Neuron (in vitro differentiated cells): ENCODE results near the gene CCDC32.

Experiments
- H2AFZ ChIP-seq: one replicate; pipeline ENCODE4 v1.6.1; 2013; ENCODE audit warnings: low read depth, mild to moderate bottlenecking, inconsistent platforms, low read length, moderate library complexity
- H3K27me3 ChIP-seq: one replicate; pipeline ENCODE4 v1.6.1; 2013; ENCODE audit warnings: low read length; ENCODE audit not compliant: insufficient read depth
- H3K36me3 ChIP-seq: one replicate; pipeline ENCODE4 v1.6.1; 2013; ENCODE audit warnings: low read length; ENCODE audit not compliant: insufficient read depth
- H3K4me1 ChIP-seq: one replicate; pipeline ENCODE4 v1.6.1; 2013; ENCODE audit warnings: low read length; ENCODE audit not compliant: insufficient read depth
- H3K4me3 ChIP-seq: 2 replicates; pipeline ENCODE4 v1.5.1; 2013; ENCODE audit warnings: mild to moderate bottlenecking, low read length, moderate library complexity
- H3K9me3 ChIP-seq: one replicate; pipeline ENCODE4 v1.6.1; 2013; ENCODE audit warnings: low read length

CCDC32 gene, protein sequence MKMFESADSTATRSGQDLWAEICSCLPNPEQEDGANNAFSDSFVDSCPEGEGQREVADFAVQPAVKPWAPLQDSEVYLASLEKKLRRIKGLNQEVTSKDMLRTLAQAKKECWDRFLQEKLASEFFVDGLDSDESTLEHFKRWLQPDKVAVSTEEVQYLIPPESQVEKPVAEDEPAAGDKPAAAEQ

DNA sequence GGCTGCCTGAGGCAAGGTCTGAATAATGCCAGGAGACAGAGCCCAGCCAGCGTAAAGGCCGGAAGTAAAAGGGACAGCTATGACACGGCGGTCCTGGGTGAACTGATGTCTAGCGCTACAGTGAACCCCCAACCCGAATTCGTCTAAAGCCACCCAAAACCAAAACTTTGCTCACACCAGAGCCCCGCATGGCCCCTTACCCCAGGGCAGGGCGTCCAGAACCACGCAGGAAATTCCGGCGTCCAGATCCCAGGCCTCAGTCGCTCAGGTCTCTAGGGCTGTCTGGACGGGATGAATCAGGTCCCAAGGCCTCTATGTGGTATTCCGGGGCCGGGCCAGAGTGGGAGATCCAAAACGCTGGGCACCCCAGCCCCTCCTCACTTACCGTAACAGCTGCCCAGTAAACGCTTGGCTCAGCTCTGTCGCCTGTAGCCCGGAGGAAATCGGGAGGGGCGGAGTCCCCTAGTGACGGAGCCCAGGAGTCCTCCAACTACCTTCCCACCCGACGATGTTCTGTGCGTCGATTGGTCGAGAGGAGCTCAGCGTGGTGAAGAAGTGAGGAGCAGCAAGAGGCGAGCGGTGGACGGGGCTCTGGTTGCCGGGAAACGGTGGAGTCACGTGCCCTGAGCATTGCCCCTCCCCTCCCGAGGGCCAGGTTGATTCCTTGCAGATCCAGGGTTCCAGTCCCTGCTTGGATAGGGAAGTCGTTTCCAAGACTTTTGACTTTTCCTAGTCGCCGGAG lies at the start of gene CCDC32:
Gene CCDC32, minus strand, starts transcription at position 452 of the 742 bp plus-strand sequence. CDS start 2,027 bp downstream, outside the sequence.
- Histone ChIP-seq H3K4me1 (peaks cover 16% of the 10 kb centered on the region), H3K9me3 (no peaks in the 10 kb centered on the region), H2AFZ (peak within 1 kb of the TSS; percentile 87), H3K27me3 (no peaks in the 10 kb centered on the region), H3K36me3 (peaks cover 4% of the 10 kb centered on the region), H3K4me3 (peak within 1 kb of the TSS; percentile 86)

DNA sequence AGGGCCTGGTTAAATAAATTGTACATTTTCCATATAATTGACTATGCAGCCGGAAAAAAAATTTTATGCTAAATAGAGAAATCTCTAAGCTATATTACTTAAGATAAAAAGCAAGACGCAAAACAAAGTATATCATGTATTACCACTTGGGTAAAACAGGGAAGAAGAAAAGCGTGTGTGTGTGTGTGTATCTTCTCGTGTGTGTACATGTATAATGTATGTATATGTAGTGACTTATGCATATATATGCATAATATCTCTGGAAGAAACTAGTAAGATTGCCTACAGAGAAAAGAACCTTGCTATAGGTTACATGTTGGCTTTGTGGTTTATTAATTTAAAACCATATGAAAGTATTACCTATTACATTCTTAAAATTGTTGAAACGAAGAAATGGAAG lies 48.2 kb upstream of the CCDC32 start:
- Histone ChIP-seq H3K27me3 (no peaks in the 10 kb centered on the region), H2AFZ (no peak overlapping the region), H3K4me1 (no peaks in the 10 kb centered on the region), H3K9me3 (no peaks in the 10 kb centered on the region), H3K4me3 (no peak overlapping the region), H3K36me3 (peaks cover 14% of the 10 kb centered on the region)

DNA sequence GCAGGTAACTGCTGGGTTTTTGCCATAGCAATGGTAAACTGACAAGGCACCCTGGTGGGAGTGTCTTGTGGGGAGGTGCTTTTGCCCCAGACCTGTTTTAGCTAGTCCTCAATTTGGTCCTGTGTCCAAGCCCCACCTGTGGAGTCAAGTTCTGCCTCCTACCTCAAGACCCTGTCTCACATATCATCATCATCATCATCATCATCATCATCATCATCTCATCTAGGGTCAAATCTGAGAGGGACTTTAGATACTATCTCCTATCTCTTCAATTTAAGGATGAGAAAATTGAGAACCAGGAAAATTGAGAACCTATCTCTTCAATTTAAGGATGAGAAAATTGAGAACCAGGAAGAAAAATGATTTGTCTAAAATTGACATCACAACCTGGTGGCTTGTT lies 39.1 kb upstream of the CCDC32 start:
- Histone ChIP-seq H3K9me3 (peaks cover 2% of the 10 kb centered on the region), H3K36me3 (peaks cover 14% of the 10 kb centered on the region), H3K4me1 (no peaks in the 10 kb centered on the region), H3K4me3 (no peak overlapping the region), H3K27me3 (no peaks in the 10 kb centered on the region), H2AFZ (no peak overlapping the region)

DNA sequence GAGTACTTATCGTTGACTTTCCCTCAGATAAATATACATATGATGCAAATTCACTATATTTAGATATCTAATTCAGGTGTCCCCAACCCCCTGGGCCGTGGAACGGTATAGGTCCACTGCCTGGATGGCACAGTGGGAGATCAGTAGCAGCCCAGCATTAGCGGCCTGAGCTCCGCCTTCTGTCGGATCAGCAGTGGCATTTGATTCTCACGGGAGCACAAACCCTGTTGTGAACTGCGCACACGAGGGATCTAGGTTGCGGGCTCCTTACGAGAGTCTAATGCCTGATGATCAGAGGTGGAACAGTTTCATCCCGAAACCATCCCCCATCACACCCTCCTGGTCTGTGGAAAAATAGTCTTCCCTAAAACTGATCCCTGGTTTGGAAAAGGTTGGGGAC lies 36.1 kb upstream of the CCDC32 start:
- no peak overlapping the region for H3K4me3 ChIP-seq
- peaks cover 2% of the 10 kb centered on the region for H3K9me3 ChIP-seq
- no peaks in the 10 kb centered on the region for H3K36me3 ChIP-seq
- H3K4me1 ChIP-seq = no peaks in the 10 kb centered on the region
- H3K27me3 ChIP-seq = no peaks in the 10 kb centered on the region
- H2AFZ ChIP-seq = no peak overlapping the region

DNA sequence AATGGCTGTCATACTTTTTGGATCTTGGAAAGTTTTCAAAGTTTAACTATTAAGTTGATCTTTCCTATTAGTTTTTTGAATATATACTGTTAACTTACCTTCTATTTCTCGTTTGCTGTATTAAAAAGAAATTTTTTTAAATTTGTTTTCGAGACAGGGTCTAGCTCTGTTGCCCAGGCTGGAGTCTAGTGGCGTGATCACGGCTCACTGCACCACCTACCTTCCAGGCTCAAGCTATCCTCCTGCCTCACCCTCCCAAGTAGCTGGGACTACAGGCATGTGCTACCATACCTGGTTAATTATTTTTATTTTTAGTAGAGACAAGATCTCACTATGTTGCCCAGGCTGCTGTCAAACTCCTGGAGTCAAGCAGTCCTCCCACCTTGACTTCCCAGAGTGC lies 33.8 kb upstream of the CCDC32 start:
- Histone ChIP-seq H3K9me3 (peaks cover 2% of the 10 kb centered on the region), H2AFZ (no peak overlapping the region), H3K4me1 (no peaks in the 10 kb centered on the region), H3K4me3 (no peak overlapping the region), H3K36me3 (no peaks in the 10 kb centered on the region), H3K27me3 (no peaks in the 10 kb centered on the region)

DNA sequence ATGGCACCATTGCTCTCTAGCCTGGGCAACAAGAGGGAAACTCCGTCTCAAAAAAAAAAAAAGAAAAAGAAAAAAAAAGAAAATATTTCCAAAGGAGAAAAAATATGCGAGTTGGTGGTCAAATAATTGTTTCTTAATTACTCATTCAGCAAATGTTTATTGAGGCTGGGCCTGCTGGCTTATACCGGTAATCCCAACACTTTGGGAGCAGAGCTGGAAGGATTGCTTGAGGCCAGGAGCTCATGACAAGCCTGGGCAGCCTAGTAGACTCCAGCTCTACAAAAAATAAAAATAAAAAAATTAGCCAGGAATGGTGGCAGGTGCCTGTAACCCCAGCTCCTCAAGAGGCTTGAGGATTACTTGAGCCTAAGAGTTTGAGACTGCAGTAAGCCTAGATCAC lies 33.3 kb upstream of the CCDC32 start:
- H2AFZ ChIP-seq = no peak overlapping the region
- H3K9me3 ChIP-seq = peaks cover 2% of the 10 kb centered on the region
- H3K4me1 ChIP-seq = no peaks in the 10 kb centered on the region
- no peak overlapping the region for H3K4me3 ChIP-seq
- no peaks in the 10 kb centered on the region for H3K27me3 ChIP-seq
- H3K36me3 ChIP-seq = no peaks in the 10 kb centered on the region

DNA sequence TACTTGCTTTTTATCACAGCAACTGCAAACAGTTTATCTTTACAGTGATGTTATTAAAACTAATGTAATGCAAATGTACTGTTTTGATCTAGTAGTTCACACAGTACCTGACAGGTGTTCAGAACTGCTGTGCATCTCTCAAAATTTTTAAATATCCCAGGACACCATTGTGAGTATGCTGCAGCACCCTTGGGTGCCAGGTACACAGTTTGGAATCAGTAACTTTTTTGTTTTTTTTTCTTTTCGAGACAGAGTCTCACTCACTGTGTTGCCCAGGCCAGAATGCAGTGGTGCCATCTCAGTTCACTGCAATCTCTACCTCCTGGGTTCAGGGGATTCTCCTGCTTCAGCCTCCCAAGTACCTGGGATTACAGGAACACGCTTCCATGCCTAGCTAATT lies 32.2 kb upstream of the CCDC32 start:
- Histone ChIP-seq H3K36me3 (no peaks in the 10 kb centered on the region), H2AFZ (no peak overlapping the region), H3K27me3 (no peaks in the 10 kb centered on the region), H3K4me1 (no peaks in the 10 kb centered on the region), H3K9me3 (peaks cover 2% of the 10 kb centered on the region), H3K4me3 (no peak overlapping the region)

DNA sequence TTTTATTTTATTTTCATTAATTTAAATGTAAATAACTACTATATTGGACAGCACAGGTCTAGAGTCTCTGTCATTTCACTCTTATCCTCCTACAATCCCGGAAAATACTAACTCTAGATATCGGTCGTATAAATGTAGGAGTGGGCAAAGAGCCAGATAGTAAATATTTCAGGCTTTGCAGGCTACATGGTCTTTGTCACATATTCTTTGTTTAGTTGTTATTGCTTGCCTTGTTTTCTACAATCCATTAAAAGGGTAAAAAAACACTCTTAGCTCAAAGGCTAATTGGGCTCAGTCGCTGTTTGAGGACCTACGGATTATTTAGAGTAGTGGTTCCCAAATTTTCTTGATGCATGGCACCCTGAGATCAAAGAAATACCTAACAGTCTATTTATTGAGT lies 30.9 kb upstream of the CCDC32 start:
- no peaks in the 10 kb centered on the region for H3K4me1 ChIP-seq
- H3K27me3 ChIP-seq = no peaks in the 10 kb centered on the region
- H3K36me3 ChIP-seq = no peaks in the 10 kb centered on the region
- H3K9me3 ChIP-seq = no peaks in the 10 kb centered on the region
- peak overlapping the region; percentile 80 for H3K4me3 ChIP-seq
- H2AFZ ChIP-seq = no peak overlapping the region

DNA sequence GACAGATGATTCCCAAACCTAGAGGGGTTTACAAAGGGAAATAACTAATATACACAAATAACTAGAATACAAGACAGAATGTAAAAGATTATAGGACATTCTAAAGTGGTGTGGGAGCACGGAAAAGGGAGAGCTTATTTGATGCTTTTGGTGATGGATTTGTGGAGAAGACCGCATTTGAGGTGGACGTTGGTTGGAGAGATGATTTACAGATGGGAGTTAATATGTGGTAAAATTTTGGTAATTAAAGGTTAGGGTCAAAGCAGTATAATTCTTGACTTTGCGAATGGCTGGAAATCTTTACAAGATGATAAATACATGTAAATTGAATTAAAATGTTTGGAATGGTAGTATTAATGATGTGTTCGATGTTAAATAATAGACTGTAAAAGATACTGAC lies 30.4 kb upstream of the CCDC32 start:
- H3K27me3 ChIP-seq = no peaks in the 10 kb centered on the region
- H3K4me3 ChIP-seq = peak overlapping the region; percentile 80
- peak overlapping the region; percentile 82 for H2AFZ ChIP-seq

DNA sequence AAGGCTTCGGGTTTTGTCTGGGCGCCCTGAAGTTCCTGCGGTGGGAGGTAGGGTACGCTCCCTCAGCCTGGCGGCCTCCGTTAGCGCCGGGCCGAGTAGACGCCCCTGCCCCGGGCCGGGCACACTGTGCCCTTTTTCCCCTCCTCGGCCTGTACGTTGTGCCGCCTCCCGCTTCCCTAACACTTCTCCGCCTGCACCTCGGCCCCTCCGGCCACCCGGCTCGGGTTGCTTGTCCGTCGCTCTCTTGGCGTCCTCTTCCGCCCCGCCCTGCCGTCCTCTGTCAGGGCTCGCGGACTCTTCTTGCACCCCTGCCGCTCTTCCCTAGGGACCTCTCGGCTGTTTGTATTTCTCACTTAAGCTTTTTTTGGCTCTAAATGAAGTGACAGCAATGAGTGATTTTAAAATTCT lies 29.6 kb upstream of the CCDC32 start:
- Histone ChIP-seq H2AFZ (peak overlapping the region; percentile 82), H3K27me3 (no peaks in the 10 kb centered on the region), H3K36me3 (no peaks in the 10 kb centered on the region), H3K4me1 (no peaks in the 10 kb centered on the region), H3K9me3 (no peaks in the 10 kb centered on the region), H3K4me3 (peak overlapping the region; percentile 80)

More for the DNA sequence above, 30.4 kb upstream of the CCDC32 start:
- H3K36me3 ChIP-seq = no peaks in the 10 kb centered on the region
- H3K4me1 ChIP-seq = no peaks in the 10 kb centered on the region
- H3K9me3 ChIP-seq = no peaks in the 10 kb centered on the region

DNA sequence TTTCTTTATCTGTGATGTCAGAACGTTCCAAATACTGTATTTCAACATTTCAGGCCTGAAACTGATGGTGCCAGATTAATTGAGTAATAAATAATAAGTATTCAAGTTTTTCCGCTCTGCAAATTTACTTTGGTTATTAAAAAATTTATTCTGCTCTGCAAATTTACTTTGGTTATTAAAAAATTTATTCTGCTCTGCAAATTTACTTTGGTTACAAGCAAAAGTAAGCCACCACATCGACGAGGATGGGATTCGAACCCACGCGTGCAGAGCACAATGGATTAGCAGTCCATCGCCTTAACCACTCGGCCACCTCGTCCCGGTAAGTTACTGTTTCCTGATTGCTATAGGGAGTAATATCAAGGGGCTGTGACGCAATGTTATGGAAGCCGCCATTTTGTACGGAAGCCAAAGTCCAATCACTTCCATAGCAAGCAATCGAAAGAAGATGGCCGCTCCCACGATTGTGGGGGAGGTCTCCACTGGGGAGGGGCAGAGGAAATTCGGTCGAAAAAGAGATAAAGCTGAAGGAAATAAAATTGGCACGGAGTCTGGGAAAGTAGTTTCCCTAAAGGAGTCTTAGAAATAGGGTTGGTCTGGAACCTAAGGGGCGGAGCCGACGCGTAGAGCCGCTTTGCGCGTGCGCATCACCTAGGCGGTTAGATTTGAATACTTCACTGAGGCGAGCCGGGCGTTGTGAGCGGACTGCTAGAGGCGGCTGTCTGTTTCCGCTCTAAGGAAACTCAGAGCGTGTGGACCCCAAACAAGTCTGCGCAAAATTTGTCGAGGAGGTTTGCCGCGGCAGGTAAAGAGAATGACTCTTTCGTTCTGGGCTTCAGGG lies 29.0 kb upstream of the CCDC32 start, which contains the start of gene KNL1:
Gene KNL1, plus strand, starts transcription at position 662 of the 841 bp plus-strand sequence. CDS start 8,683 bp downstream, outside the sequence.
- H2AFZ ChIP-seq = peak within 1 kb of the TSS; percentile 82
- H3K4me3 ChIP-seq = peak within 1 kb of the TSS; percentile 80
- no peaks in the 10 kb centered on the region for H3K36me3 ChIP-seq
- no peaks in the 10 kb centered on the region for H3K27me3 ChIP-seq
- H3K9me3 ChIP-seq = no peaks in the 10 kb centered on the region
- H3K4me1 ChIP-seq = no peaks in the 10 kb centered on the region

DNA sequence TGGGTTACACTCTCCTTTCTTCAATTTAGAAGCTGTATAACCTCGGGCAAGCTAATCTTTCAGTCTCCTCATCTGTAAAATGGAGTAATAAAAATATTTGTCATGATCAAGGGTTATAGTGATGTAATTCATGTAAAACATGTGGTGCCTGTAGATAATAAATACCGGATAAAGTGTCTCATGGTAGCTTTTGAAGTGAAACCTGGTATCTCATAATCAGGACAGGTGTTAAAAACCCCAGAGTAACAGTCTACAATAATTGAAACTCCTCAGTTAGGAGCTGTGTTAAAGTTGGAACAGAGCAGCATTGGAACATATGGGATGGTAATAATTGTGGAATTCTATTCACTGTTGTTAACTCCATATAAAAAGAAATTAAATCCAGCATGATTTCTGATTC lies 28.3 kb upstream of the CCDC32 start:
- H3K36me3 ChIP-seq = no peaks in the 10 kb centered on the region
- H2AFZ ChIP-seq = peak overlapping the region; percentile 48
- H3K27me3 ChIP-seq = no peaks in the 10 kb centered on the region
- H3K9me3 ChIP-seq = no peaks in the 10 kb centered on the region
- H3K4me3 ChIP-seq = peak overlapping the region; percentile 80
- no peaks in the 10 kb centered on the region for H3K4me1 ChIP-seq

DNA sequence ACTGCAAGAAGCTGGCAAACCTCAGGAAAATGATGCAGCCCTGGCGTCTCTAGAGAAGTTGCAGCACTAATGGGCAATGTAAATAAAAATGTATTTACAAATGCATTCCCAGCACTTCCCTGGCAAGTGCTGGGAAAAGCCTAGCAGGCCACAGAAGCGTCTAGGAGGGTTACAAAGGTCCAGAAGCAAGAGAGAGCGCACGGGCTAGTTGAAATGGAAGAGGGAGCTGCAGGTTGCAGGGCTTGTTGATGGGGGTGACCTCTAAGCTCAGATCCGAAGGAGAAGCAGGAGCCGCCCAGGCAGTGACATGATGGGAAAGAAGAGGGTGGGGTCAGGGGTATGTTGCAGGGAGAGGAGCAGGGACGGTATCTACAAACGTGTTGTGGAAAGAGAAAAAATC lies 26.5 kb upstream of the CCDC32 start:
- H3K27me3 ChIP-seq = no peaks in the 10 kb centered on the region
- no peaks in the 10 kb centered on the region for H3K36me3 ChIP-seq
- H3K4me1 ChIP-seq = no peaks in the 10 kb centered on the region

More for the DNA sequence above, 26.5 kb upstream of the CCDC32 start:
- H3K9me3 ChIP-seq = no peaks in the 10 kb centered on the region
- H2AFZ ChIP-seq = no peak overlapping the region
- no peak overlapping the region for H3K4me3 ChIP-seq
